ENCODE data around the gene ATOSB. TPM values are rescaled to one million over a fixed set of nuclear protein-coding genes. Genes with fewer than 3 reads are reported as not detected.

Gene ATOSB
- total and polyA plus RNA-seq, 2 of the 8 experiments (the other 6 are each of a cell fraction or from before 2014, with no cell fraction given) = 6.9 to 10.4 TPM

GRCh38 chr9:35056571-35057270, 58.9 kb downstream of the ATOSB start:
- H3K4me3 ChIP-seq (ENCODE audit: extremely low read depth in 1 of 4, insufficient read depth in 2 of 4, low read depth in 3 of 4, low read length in 4 of 4) = no peak overlapping the region
- 89% methylated on average over 9 of the region's 9 CpGs; no CpG with 5 or more reads in 1 of the 2 experiments for WGBS, 2 experiments (ENCODE audit: extremely low coverage in 1 of 2, insufficient coverage in 1 of 2, insufficient read length in 1 of 2, insufficient replicate concordance in 2 of 2, low coverage in 1 of 2, low lambda C conversion rate in 2 of 2, missing lambda C conversion rate in 1 of 2)
- POLR2A ChIA-PET (ENCODE audit: partially characterized antibody) = interaction anchor here (0.8 to 5.2 kb wide), 4 partner anchors 12 to 30 kb away, joined by 4 to 43 read pairs (median 5); partner anchors contain the start of gene VCP
- no peak for TF ChIP-seq SIRT6 (IDR thresholded peaks at IDR 0.05; ENCODE audit: low read length)
- no peak for TF ChIP-seq CHD1 (IDR thresholded peaks at IDR 0.05; ENCODE audit: low read depth, low read length)
- no peak for TF ChIP-seq YY1 (IDR thresholded peaks at IDR 0.05; ENCODE audit: low read depth, low read length)
- no peak for TF ChIP-seq KDM5A (IDR thresholded peaks at IDR 0.05; ENCODE audit: low read length)
- no peak for TF ChIP-seq JUN (IDR thresholded peaks at IDR 0.05; ENCODE audit: low read depth, low read length)
- TF ChIP-seq CTBP2 (IDR thresholded peaks at IDR 0.05; ENCODE audit: borderline replicate concordance, insufficient read depth, insufficient read length, low read length) = no peak
- TF ChIP-seq ZNF274 (IDR thresholded peaks at IDR 0.05; ENCODE audit: borderline replicate concordance, extremely low read depth, low read length) = no peak

More at GRCh38 chr9:35056571-35057270, 58.9 kb downstream of the ATOSB start:
- H4K5ac ChIP-seq (ENCODE audit: insufficient read length, low read depth, low read length) = no peak overlapping the region
- no peaks in the 10 kb centered on the region; a peak in 1 of 4 replicates for H3K9me3 ChIP-seq (ENCODE audit: insufficient read depth in 2 of 2, low read depth in 1 of 2, low read length in 1 of 2)
- CTCF ChIA-PET (ENCODE audit: partially characterized antibody) = interaction anchor here (0.9 to 1.3 kb wide), 3 partner anchors 12 to 157 kb away, joined by 3 read pairs; no protein-coding TSS in a partner anchor
- no peaks in the 10 kb centered on the region for H3K27me3 ChIP-seq (replicated peaks in 1 of 4; ENCODE audit: control insufficient read depth in 3 of 4, extremely low read depth in 1 of 4, insufficient read depth in 3 of 4, low read length in 3 of 4)
- H3K79me1 ChIP-seq (ENCODE audit: low read depth, low read length) = no peaks in the 10 kb centered on the region; the same call in 1 of the 2 replicates
- DNase-seq (ENCODE audit: low read depth in 1 of 2, low spot score in 2 of 2) (no peak), FAIRE-seq (no peak)
- H3K4me1 ChIP-seq (replicated peaks in 1 of 4; ENCODE audit: control insufficient read depth in 3 of 4, insufficient read depth in 4 of 4, low read length in 3 of 4) = no peaks in the 10 kb centered on the region
- no peak overlapping the region for H2BK5ac ChIP-seq (ENCODE audit: low read depth, low read length)
- H2BK12ac ChIP-seq (ENCODE audit: low read depth, low read length) = no peak overlapping the region
- H2AFZ ChIP-seq (ENCODE audit: low read length) = no peak overlapping the region
- no peak overlapping the region for H3K9ac ChIP-seq (replicated peaks in 1 of 4; ENCODE audit: extremely low read depth in 1 of 4, low read depth in 3 of 4, low read length in 3 of 4)
- no peak overlapping the region for H2AK5ac ChIP-seq (ENCODE audit: low read depth, low read length)
- no peak overlapping the region for H3K56ac ChIP-seq (replicated peaks; ENCODE audit: insufficient read length, low read depth, low read length)
- no peak overlapping the region for H3K27ac ChIP-seq (ENCODE audit: low read depth, low read length)
- H2BK120ac ChIP-seq (replicated peaks; ENCODE audit: low read depth, low read length) = no peak overlapping the region
- no peak overlapping the region for H3K23ac ChIP-seq (ENCODE audit: insufficient read length)
- no peak overlapping the region for H3K14ac ChIP-seq (ENCODE audit: insufficient read length)
- peaks cover 52 to 71% (median 64%) of the 10 kb centered on the region in 4 experiments for H3K36me3 ChIP-seq (ENCODE audit: control insufficient read depth in 2 of 4, insufficient read depth in 4 of 4, low read length in 3 of 4)
- H3K4me2 ChIP-seq (ENCODE audit: insufficient read depth in 1 of 2, low read depth in 2 of 2, low read length in 2 of 2) = no peak overlapping the region
- no peak overlapping the region for H4K8ac ChIP-seq (ENCODE audit: extremely low read depth, insufficient read depth, low read length)
- H2BK15ac ChIP-seq (ENCODE audit: low read length) = no peak overlapping the region
- no peaks in the 10 kb centered on the region for H3K23me2 ChIP-seq (ENCODE audit: low read depth, low read length)
- no peak overlapping the region for H4K91ac ChIP-seq (replicated peaks; ENCODE audit: insufficient read length, low read length)
- no peak overlapping the region for H2BK20ac ChIP-seq (ENCODE audit: low read length)
- H3K18ac ChIP-seq (ENCODE audit: extremely low read depth, low read length) = no peak overlapping the region
- peaks cover 5 to 15% of the 10 kb centered on the region in 2 experiments for H4K20me1 ChIP-seq (replicated peaks in 1 of 2; ENCODE audit: control insufficient read depth in 1 of 2, insufficient read depth in 2 of 2, low read length in 2 of 2)
- no peaks in the 10 kb centered on the region for H3K79me2 ChIP-seq (ENCODE audit: control insufficient read depth in 1 of 2, insufficient read depth in 2 of 2, low read length in 2 of 2)
- H3K4ac ChIP-seq (replicated peaks; ENCODE audit: insufficient read length, low read depth, low read length) = no peak overlapping the region

Data from H1 (cell line).